ENCODE measurements around the gene GJA3. TPM values are rescaled to one million over a fixed set of nuclear protein-coding genes. Genes with fewer than 3 reads are reported as not detected.
A peak's percentile ranks its signal among the peaks of the same experiment; 100 is the strongest.

Gene GJA3
- total RNA-seq, 1 donor from 2014 or later = not detected

GRCh38 chr13:20124303-20124702 is 36.5 kb downstream of the GJA3 start:
- Histone ChIP-seq H3K36me3 (no peaks in the 10 kb centered on the region), H3K4me1 (peaks cover 9% of the 10 kb centered on the region), H3K27me3 (peaks cover 16% of the 10 kb centered on the region), H3K9me3 (no peaks in the 10 kb centered on the region), H3K27ac (no peak overlapping the region), H3K4me3 (no peak overlapping the region)
- TF ChIP-seq, protein P1, sequence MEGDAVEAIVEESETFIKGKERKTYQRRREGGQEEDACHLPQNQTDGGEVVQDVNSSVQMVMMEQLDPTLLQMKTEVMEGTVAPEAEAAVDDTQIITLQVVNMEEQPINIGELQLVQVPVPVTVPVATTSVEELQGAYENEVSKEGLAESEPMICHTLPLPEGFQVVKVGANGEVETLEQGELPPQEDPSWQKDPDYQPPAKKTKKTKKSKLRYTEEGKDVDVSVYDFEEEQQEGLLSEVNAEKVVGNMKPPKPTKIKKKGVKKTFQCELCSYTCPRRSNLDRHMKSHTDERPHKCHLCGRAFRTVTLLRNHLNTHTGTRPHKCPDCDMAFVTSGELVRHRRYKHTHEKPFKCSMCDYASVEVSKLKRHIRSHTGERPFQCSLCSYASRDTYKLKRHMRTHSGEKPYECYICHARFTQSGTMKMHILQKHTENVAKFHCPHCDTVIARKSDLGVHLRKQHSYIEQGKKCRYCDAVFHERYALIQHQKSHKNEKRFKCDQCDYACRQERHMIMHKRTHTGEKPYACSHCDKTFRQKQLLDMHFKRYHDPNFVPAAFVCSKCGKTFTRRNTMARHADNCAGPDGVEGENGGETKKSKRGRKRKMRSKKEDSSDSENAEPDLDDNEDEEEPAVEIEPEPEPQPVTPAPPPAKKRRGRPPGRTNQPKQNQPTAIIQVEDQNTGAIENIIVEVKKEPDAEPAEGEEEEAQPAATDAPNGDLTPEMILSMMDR (IDR thresholded peaks at IDR 0.05) = no peak
- intact Hi-C loops (cut with DNase I) = no loop called here
- ATAC-seq (no peak), DNase-seq (no peak)

- Histone ChIP-seq H3K27me3 (no peaks in the 10 kb centered on the region), H3K4me1 (peaks cover 5% of the 10 kb centered on the region), H3K9me3 (no peaks in the 10 kb centered on the region), H3K4me3 (peak overlapping the region; percentile 29), H3K36me3 (no peaks in the 10 kb centered on the region), H3K27ac (no peak overlapping the region)
- TF ChIP-seq, protein P1 (IDR thresholded peaks at IDR 0.05) = no peak
- intact Hi-C loops (cut with DNase I) = no loop called here
- ATAC-seq = no peak
- DNase-seq = no peak
These were observed 39.7 kb downstream of the GJA3 start for GRCh38 chr13:20121159-20121525.

DNA sequence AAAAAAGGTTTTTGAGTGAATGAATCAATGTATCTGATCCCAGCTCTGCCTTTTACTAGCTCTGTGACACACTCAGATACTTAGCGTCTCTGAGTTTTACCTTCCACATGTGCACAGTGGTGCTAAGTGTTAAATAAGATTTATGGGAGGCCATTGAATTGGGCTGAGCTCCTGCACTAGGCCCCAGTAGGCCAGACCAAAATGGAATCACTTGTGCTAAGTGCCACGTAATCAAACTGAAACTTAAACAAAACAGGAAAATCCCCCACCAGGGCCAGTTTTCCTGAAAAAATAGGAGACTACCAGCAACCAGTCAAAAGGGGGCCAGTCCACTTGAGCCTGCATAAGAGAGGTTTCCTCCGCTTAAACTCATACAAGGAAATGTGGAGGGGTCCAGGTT is 40.9 kb downstream of the GJA3 start:
- no peak for ATAC-seq

GRCh38 chr13:20118268-20119140 is 42.3 kb downstream of the GJA3 start:
- Histone ChIP-seq H3K36me3 (no peaks in the 10 kb centered on the region), H3K9me3 (no peaks in the 10 kb centered on the region), H3K4me3 (peak overlapping the region; percentile 68), H3K27ac (peak overlapping the region; percentile 78), H3K4me1 (peaks cover 5% of the 10 kb centered on the region), H3K27me3 (no peaks in the 10 kb centered on the region)
- DNase-seq (peak; percentile 91), ATAC-seq (peak; percentile 89)
- TF ChIP-seq, protein P1 (IDR thresholded peaks at IDR 0.05) = no peak
- intact Hi-C loops (cut with DNase I) = no loop called here

More for the DNA sequence above, 40.9 kb downstream of the GJA3 start:
- DNase-seq = no peak
- no peak overlapping the region for H3K4me3 ChIP-seq
- H3K36me3 ChIP-seq = no peaks in the 10 kb centered on the region
- TF ChIP-seq, protein P1 (IDR thresholded peaks at IDR 0.05) = no peak
- peaks cover 5% of the 10 kb centered on the region for H3K4me1 ChIP-seq
- no peak overlapping the region for H3K27ac ChIP-seq
- intact Hi-C loops (cut with DNase I) = no loop called here
- no peaks in the 10 kb centered on the region for H3K9me3 ChIP-seq
- H3K27me3 ChIP-seq = no peaks in the 10 kb centered on the region

GRCh38 chr13:20116213-20116612 is 44.6 kb downstream of the GJA3 start:
- H3K27me3 ChIP-seq = no peaks in the 10 kb centered on the region
- no peaks in the 10 kb centered on the region for H3K36me3 ChIP-seq
- no peak overlapping the region for H3K27ac ChIP-seq
- H3K4me1 ChIP-seq = peaks cover 5% of the 10 kb centered on the region
- DNase-seq (no peak), ATAC-seq (no peak)
- no peak overlapping the region for H3K4me3 ChIP-seq
- no peaks in the 10 kb centered on the region for H3K9me3 ChIP-seq
- TF ChIP-seq, protein P1 (IDR thresholded peaks at IDR 0.05) = no peak
- intact Hi-C loops (cut with DNase I) = no loop called here
